GM18505 (cell line): ENCODE measurements around the gene RIC1.
"Not testable (repeated sequence)": the region's sequence is repeated elsewhere in the genome, so short reads cannot be mapped to it uniquely, and the experiment has no call there.

ENCODE experiments used
- ATAC-seq: cut with Tn5 transposase; IDR thresholded peaks from one replicate; pipeline ENCODE4 v1.9.1; 2021; ENCODE audit not compliant: unreplicated experiment
- POLR2A ChIP-seq: IDR thresholded peaks from 4 replicates; pipeline ENCODE4 v1.6.1; 2011; ENCODE audit warnings: borderline replicate concordance; ENCODE audit not compliant: insufficient read depth, insufficient read length; ENCODE audit errors: extremely low read depth

Gene RIC1

GRCh38 chr9:5628530-5629311 is at the start of gene RIC1:
Gene RIC1 (plus strand): TSS chr9:5629107. CDS start chr9:5629310, 203 bp downstream.
- TF ChIP-seq POLR2A: peak; percentile 98
- ATAC-seq: peak; percentile 57

- no peak for ATAC-seq
These were observed 49.0 kb upstream of the RIC1 start for GRCh38 chr9:5579881-5580280.

GRCh38 chr9:5580650-5581049 is 48.3 kb upstream of the RIC1 start:
- ATAC-seq: no peak
- TF ChIP-seq POLR2A: no peak

More at GRCh38 chr9:5579881-5580280, 49.0 kb upstream of the RIC1 start:
- TF ChIP-seq POLR2A: no peak

- ATAC-seq: not testable (repeated sequence)
These were observed 47.2 kb upstream of the RIC1 start for GRCh38 chr9:5581706-5582105.

- TF ChIP-seq POLR2A: no peak
- peak; percentile 64 for ATAC-seq
These were observed 46.1 kb upstream of the RIC1 start for GRCh38 chr9:5582835-5583195.

GRCh38 chr9:5586391-5586802 is 42.5 kb upstream of the RIC1 start:
- ATAC-seq: no peak
- peak; percentile 20 for TF ChIP-seq POLR2A

- TF ChIP-seq POLR2A: no peak
- ATAC-seq: no peak
These were observed 41.9 kb upstream of the RIC1 start for GRCh38 chr9:5587024-5587423.

- TF ChIP-seq POLR2A: no peak
These were observed 36.7 kb upstream of the RIC1 start for GRCh38 chr9:5592231-5592630.

GRCh38 chr9:5592904-5593303 is 36.0 kb upstream of the RIC1 start:
- TF ChIP-seq POLR2A: no peak
- ATAC-seq: no peak

More at GRCh38 chr9:5592231-5592630, 36.7 kb upstream of the RIC1 start:
- no peak for ATAC-seq

GRCh38 chr9:5593904-5594303 is 35.0 kb upstream of the RIC1 start:
- peak; percentile 64 for ATAC-seq
- no peak for TF ChIP-seq POLR2A

GRCh38 chr9:5596173-5596572 is 32.7 kb upstream of the RIC1 start:
- no peak for ATAC-seq
- TF ChIP-seq POLR2A: no peak

- no peak for TF ChIP-seq POLR2A
- ATAC-seq: peak; percentile 58
These were observed 20.3 kb upstream of the RIC1 start for GRCh38 chr9:5608298-5609225.

- no peak for ATAC-seq
- no peak for TF ChIP-seq POLR2A
These were observed 19.7 kb upstream of the RIC1 start for GRCh38 chr9:5609226-5609596.

GRCh38 chr9:5610491-5610890 is 18.4 kb upstream of the RIC1 start:
- no peak for ATAC-seq
- TF ChIP-seq POLR2A: no peak
